ENCODE measurements around the gene SDHB. TPM values are rescaled to one million over a fixed set of nuclear protein-coding genes. Genes with fewer than 3 reads are reported as not detected.
A peak's percentile ranks its signal among the peaks of the same experiment; 100 is the strongest.

The SDHB gene
- total and polyA plus RNA-seq, 2 of the 13 experiments (the other 11 are each of a cell fraction or from before 2014, with no cell fraction given) = 136 to 142 TPM

GRCh38 chr1:17053685-17054410 lies at the start of gene SDHB (continued):
- TF ChIP-seq ZNF710 (CRISPR knock-in tag; IDR thresholded peaks at IDR 0.05; ENCODE audit: borderline replicate concordance) (no peak), DMAP1 (CRISPR knock-in tag; IDR thresholded peaks at IDR 0.05) (peak; percentile 36; the same call in 1 of the 2 replicates), ZNF777 (CRISPR knock-in tag; IDR thresholded peaks at IDR 0.05) (peak; percentile 94), ARID4A (CRISPR knock-in tag; IDR thresholded peaks at IDR 0.05; ENCODE audit: borderline replicate concordance) (peak; percentile 83), IRF1 (CRISPR knock-in tag; IDR thresholded peaks at IDR 0.05; ENCODE audit: low read depth) (no peak), SIX1 (CRISPR knock-in tag; IDR thresholded peaks at IDR 0.05; ENCODE audit: borderline replicate concordance) (no peak), PATZ1 (CRISPR knock-in tag; IDR thresholded peaks at IDR 0.05) (no peak), ZSCAN29 (CRISPR knock-in tag; conservative IDR thresholded peaks at IDR 0.05) (no peak), DDIT3 (CRISPR knock-in tag; IDR thresholded peaks at IDR 0.05) (no peak), ZNF292 (CRISPR knock-in tag; IDR thresholded peaks at IDR 0.05; ENCODE audit: borderline replicate concordance, low read depth) (no peak), SALL1 (CRISPR knock-in tag; IDR thresholded peaks at IDR 0.05) (peak; percentile 59; the same call in 1 of the 2 replicates), MAF1 (CRISPR knock-in tag; IDR thresholded peaks at IDR 0.05; ENCODE audit: borderline replicate concordance) (no peak)
- TF ChIP-seq, protein P1, sequence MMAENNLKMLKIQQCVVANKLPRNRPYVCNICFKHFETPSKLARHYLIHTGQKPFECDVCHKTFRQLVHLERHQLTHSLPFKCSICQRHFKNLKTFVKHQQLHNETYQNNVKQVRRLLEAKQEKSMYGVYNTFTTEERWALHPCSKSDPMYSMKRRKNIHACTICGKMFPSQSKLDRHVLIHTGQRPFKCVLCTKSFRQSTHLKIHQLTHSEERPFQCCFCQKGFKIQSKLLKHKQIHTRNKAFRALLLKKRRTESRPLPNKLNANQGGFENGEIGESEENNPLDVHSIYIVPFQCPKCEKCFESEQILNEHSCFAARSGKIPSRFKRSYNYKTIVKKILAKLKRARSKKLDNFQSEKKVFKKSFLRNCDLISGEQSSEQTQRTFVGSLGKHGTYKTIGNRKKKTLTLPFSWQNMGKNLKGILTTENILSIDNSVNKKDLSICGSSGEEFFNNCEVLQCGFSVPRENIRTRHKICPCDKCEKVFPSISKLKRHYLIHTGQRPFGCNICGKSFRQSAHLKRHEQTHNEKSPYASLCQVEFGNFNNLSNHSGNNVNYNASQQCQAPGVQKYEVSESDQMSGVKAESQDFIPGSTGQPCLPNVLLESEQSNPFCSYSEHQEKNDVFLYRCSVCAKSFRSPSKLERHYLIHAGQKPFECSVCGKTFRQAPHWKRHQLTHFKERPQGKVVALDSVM (CRISPR knock-in tag; IDR thresholded peaks at IDR 0.05) = 0 out of 2 replicates have a peak, but pooled peaks have one; percentile 8
- TF ChIP-seq, protein P2, sequence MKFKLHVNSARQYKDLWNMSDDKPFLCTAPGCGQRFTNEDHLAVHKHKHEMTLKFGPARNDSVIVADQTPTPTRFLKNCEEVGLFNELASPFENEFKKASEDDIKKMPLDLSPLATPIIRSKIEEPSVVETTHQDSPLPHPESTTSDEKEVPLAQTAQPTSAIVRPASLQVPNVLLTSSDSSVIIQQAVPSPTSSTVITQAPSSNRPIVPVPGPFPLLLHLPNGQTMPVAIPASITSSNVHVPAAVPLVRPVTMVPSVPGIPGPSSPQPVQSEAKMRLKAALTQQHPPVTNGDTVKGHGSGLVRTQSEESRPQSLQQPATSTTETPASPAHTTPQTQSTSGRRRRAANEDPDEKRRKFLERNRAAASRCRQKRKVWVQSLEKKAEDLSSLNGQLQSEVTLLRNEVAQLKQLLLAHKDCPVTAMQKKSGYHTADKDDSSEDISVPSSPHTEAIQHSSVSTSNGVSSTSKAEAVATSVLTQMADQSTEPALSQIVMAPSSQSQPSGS (CRISPR knock-in tag; IDR thresholded peaks at IDR 0.05) = peak; percentile 72

Measured in HepG2 (cell line).